Breast epithelium (tissue), 4 donors: ENCODE data around the gene PNPO. TPM values are rescaled to one million over a fixed set of nuclear protein-coding genes. Genes with fewer than 3 reads are reported as not detected.

Experiments
- DNase-seq, 2 donors: peaks; one replicate each; pipeline ENCODE4 v3.0.0-alpha.2; 2019; ENCODE audit warnings: low spot score in 2 of 2
- H3K27ac ChIP-seq, 2 donors: fragments of 200-600 bp; sonication (generic) in 1 of 2; one replicate each; pipeline ENCODE4 v1.5.1; 2016 to 2019; ENCODE audit warnings: mild to moderate bottlenecking in 1 of 2
- H3K27me3 ChIP-seq, 2 donors: fragments of 200-600 bp; sonication (generic) in 1 of 2; one replicate each; pipeline versions ENCODE4 v1.5.1 to v1.6.0; 2017 to 2019; ENCODE audit warnings: control low read depth in 1 of 2, mild to moderate bottlenecking in 1 of 2
- H3K36me3 ChIP-seq: fragments of 200-600 bp; one replicate; pipeline ENCODE4 v1.5.1; 2019
- H3K4me1 ChIP-seq, 2 donors: fragments of 200-600 bp; sonication (generic); one replicate each; pipeline ENCODE4 v1.5.1; 2016 to 2019; ENCODE audit warnings: control low read depth in 1 of 2
- H3K4me3 ChIP-seq, 3 donors: fragments of 200-600 bp; sonication (generic); 1 replicate in 2 of 3; 2 replicates in 1 of 3; pipeline ENCODE4 v1.5.1; 2016 to 2019; ENCODE audit warnings: mild to moderate bottlenecking in 3 of 3, moderate library complexity in 2 of 3
- H3K9me3 ChIP-seq, 2 donors: fragments of 200-600 bp; sonication (generic) in 1 of 2; one replicate each; pipeline ENCODE4 v1.5.1; 2016 to 2019; ENCODE audit warnings: control low read depth in 1 of 2
- CTCF ChIP-seq, 3 donors: fragments of 450-650 bp; IDR thresholded peaks; one replicate each; pipeline ENCODE4 v1.5.1; 2016 to 2017; ENCODE audit warnings: antibody characterized with exemption in 3 of 3, mild to moderate bottlenecking in 3 of 3, moderate library complexity in 3 of 3
- POLR2A ChIP-seq: fragments of 450-650 bp; IDR thresholded peaks from one replicate; pipeline ENCODE4 v1.6.1; 2016; ENCODE audit warnings: antibody characterized with exemption, mild to moderate bottlenecking, moderate library complexity
- POLR2AphosphoS5 ChIP-seq, 3 donors: sonication (generic); formaldehyde crosslinking; IDR thresholded peaks; one replicate each; pipeline ENCODE4 v1.6.1; 2017; ENCODE audit warnings: antibody characterized with exemption in 3 of 3
- intact Hi-C: fragments of 100-400 bp; cut with DNase I; formaldehyde crosslinking; loops from one replicate; pipeline ENCODE4 v1.15.1; 2023; ENCODE audit warnings: low total_unique reads
- total RNA-seq, 3 donors: library from RNA; depleted of rRNA; stranded (reverse); fragments of >200 nt; gene quantifications; one replicate each; pipeline ENCODE4 v1.1.0, GENCODE V29; 2016

Gene PNPO
- total RNA-seq, 3 donors from 2014 or later = 28.3 to 61.2 (median 34.7) TPM

GRCh38 chr17:47955497-47956461 is 14.4 kb downstream of the PNPO start:
- intact Hi-C loops = no loop called here
- Histone ChIP-seq H3K27ac (peak overlapping the region; percentile 81 to 95), H3K4me3 (peak overlapping the region in 2 of 3 donors; percentile 60 to 64), H3K9me3 (no peaks in the 10 kb centered on the region), H3K27me3 (no peaks in the 10 kb centered on the region), H3K4me1 (peaks cover 0 to 29% of the 10 kb centered on the region in 2 donors), H3K36me3 (no peaks in the 10 kb centered on the region)
- peak; percentile 79 to 81 for DNase-seq
- TF ChIP-seq CTCF (IDR thresholded peaks at IDR 0.05) = no peak
- peak in 1 of 3 donors; percentile 35 for TF ChIP-seq POLR2AphosphoS5 (IDR thresholded peaks at IDR 0.05)

GRCh38 chr17:47956791-47957590 is 15.6 kb downstream of the PNPO start:
- intact Hi-C loops = no loop called here
- Histone ChIP-seq H3K36me3 (no peaks in the 10 kb centered on the region), H3K4me1 (peaks cover 0 to 24% of the 10 kb centered on the region in 2 donors), H3K27ac (peak overlapping the region; percentile 81 to 95), H3K27me3 (no peaks in the 10 kb centered on the region), H3K9me3 (no peaks in the 10 kb centered on the region), H3K4me3 (peak overlapping the region in 2 of 3 donors; percentile 60 to 64)
- TF ChIP-seq CTCF (IDR thresholded peaks at IDR 0.05) (no peak), POLR2AphosphoS5 (IDR thresholded peaks at IDR 0.05) (no peak), POLR2A (no peak)
- no peak for DNase-seq

GRCh38 chr17:47957591-47958490 is 16.5 kb downstream of the PNPO start, which contains the start of gene PRR15L:
PRR15L (minus strand) TSS chr17:47957883; CDS start chr17:47953234, 4,649 bp downstream.
- no peaks in the 10 kb centered on the region for H3K36me3 ChIP-seq
- H3K9me3 ChIP-seq = no peaks in the 10 kb centered on the region
- TF ChIP-seq POLR2AphosphoS5 (IDR thresholded peaks at IDR 0.05) (no peak), POLR2A (peak; percentile 25)
- no peaks in the 10 kb centered on the region for H3K27me3 ChIP-seq
- peak within 1 kb of the TSS in 2 of 3 donors; percentile 60 to 64 for H3K4me3 ChIP-seq
- H3K4me1 ChIP-seq = peaks cover 0 to 17% of the 10 kb centered on the region in 2 donors
- intact Hi-C loops = no loop called here
- H3K27ac ChIP-seq = peak within 1 kb of the TSS; percentile 81 to 95
- DNase-seq = peak; percentile 71 to 80

GRCh38 chr17:47959825-47960655 is 18.7 kb downstream of the PNPO start:
- DNase-seq = no peak
- peak overlapping the region in 1 of 2 donors; percentile 95 for H3K27ac ChIP-seq
- intact Hi-C loops = no loop called here
- H3K4me3 ChIP-seq = no peak overlapping the region
- no peaks in the 10 kb centered on the region for H3K9me3 ChIP-seq
- peaks cover 0 to 14% of the 10 kb centered on the region in 2 donors for H3K4me1 ChIP-seq
- no peaks in the 10 kb centered on the region for H3K36me3 ChIP-seq
- no peaks in the 10 kb centered on the region for H3K27me3 ChIP-seq
- TF ChIP-seq POLR2AphosphoS5 (IDR thresholded peaks at IDR 0.05) (no peak), POLR2A (no peak), CTCF (IDR thresholded peaks at IDR 0.05) (no peak)
